ENCODE data around the gene OSBPL8. TPM values are rescaled to one million over a fixed set of nuclear protein-coding genes. Genes with fewer than 3 reads are reported as not detected.
"Not testable (repeated sequence)": the region's sequence is repeated elsewhere in the genome, so short reads cannot be mapped to it uniquely, and the experiment has no call there.

OSBPL8 gene
- total RNA-seq, 3 donors from 2014 or later = 77.6 to 89.1 (median 87.2) TPM

GRCh38 chr12:76387614-76388013, 172.0 kb downstream of the OSBPL8 start:
- Histone ChIP-seq H3K4me1 (no peaks in the 10 kb centered on the region), H3K27me3 (no peaks in the 10 kb centered on the region), H3K9me3 (no peaks in the 10 kb centered on the region), H3K4me3 (no peak overlapping the region), H3K27ac (no peak overlapping the region), H3K36me3 (no peaks in the 10 kb centered on the region)
- DNase-seq (ENCODE audit: low spot score in 2 of 2) = no peak
- intact Hi-C loops (cut with DNase I; ENCODE audit: low total_unique reads) = no loop called here
- TF ChIP-seq POLR2AphosphoS5 (IDR thresholded peaks at IDR 0.05) (no peak), CTCF (IDR thresholded peaks at IDR 0.05) (no peak)

- DNase-seq (ENCODE audit: low spot score in 2 of 2) = no peak
- intact Hi-C loops (cut with DNase I; ENCODE audit: low total_unique reads) = no loop called here
- H3K27ac ChIP-seq = no peak overlapping the region
- H3K9me3 ChIP-seq = no peaks in the 10 kb centered on the region
- no peaks in the 10 kb centered on the region for H3K36me3 ChIP-seq
- no peak overlapping the region for H3K4me3 ChIP-seq
- TF ChIP-seq POLR2AphosphoS5 (IDR thresholded peaks at IDR 0.05) (no peak), CTCF (IDR thresholded peaks at IDR 0.05) (no peak), POLR2A (IDR thresholded peaks at IDR 0.05) (no peak)
- H3K27me3 ChIP-seq = no peaks in the 10 kb centered on the region
- no peaks in the 10 kb centered on the region for H3K4me1 ChIP-seq
Observed at GRCh38 chr12:76384560-76384959, 175.0 kb downstream of the OSBPL8 start.

- H3K9me3 ChIP-seq = no peaks in the 10 kb centered on the region
- TF ChIP-seq POLR2A (IDR thresholded peaks at IDR 0.05) = no peak
- TF ChIP-seq CTCF (IDR thresholded peaks at IDR 0.05) = no peak
- no peak for TF ChIP-seq POLR2AphosphoS5 (IDR thresholded peaks at IDR 0.05)
- no peaks in the 10 kb centered on the region for H3K4me1 ChIP-seq
- no peak overlapping the region for H3K4me3 ChIP-seq
- H3K27ac ChIP-seq = no peak overlapping the region
- intact Hi-C loops (cut with DNase I; ENCODE audit: low total_unique reads) = no loop called here
- H3K36me3 ChIP-seq = no peaks in the 10 kb centered on the region
- DNase-seq (ENCODE audit: low spot score in 2 of 2) = no peak
- H3K27me3 ChIP-seq = no peaks in the 10 kb centered on the region
Observed at GRCh38 chr12:76383988-76384387, 175.6 kb downstream of the OSBPL8 start.

- H3K27me3 ChIP-seq = no peaks in the 10 kb centered on the region
- no peak overlapping the region for H3K4me3 ChIP-seq
Observed at GRCh38 chr12:76379261-76379660, 180.3 kb downstream of the OSBPL8 start.

GRCh38 chr12:76376876-76377275, 182.7 kb downstream of the OSBPL8 start:
- intact Hi-C loops (cut with DNase I; ENCODE audit: low total_unique reads); DNase-seq (ENCODE audit: low spot score in 2 of 2); H3K9me3 ChIP-seq; H3K4me1 ChIP-seq; H3K36me3 ChIP-seq; H3K4me3 ChIP-seq; H3K27me3 ChIP-seq; H3K27ac ChIP-seq: not testable (repeated sequence)

More at GRCh38 chr12:76379261-76379660, 180.3 kb downstream of the OSBPL8 start:
- Histone ChIP-seq H3K36me3 (no peaks in the 10 kb centered on the region), H3K4me1 (no peaks in the 10 kb centered on the region), H3K9me3 (no peaks in the 10 kb centered on the region), H3K27ac (no peak overlapping the region)
- intact Hi-C loops (cut with DNase I; ENCODE audit: low total_unique reads) = no loop called here
- DNase-seq (ENCODE audit: low spot score in 2 of 2) = no peak
- no peak for TF ChIP-seq CTCF (IDR thresholded peaks at IDR 0.05)
- no peak for TF ChIP-seq POLR2A (IDR thresholded peaks at IDR 0.05)
- no peak for TF ChIP-seq POLR2AphosphoS5 (IDR thresholded peaks at IDR 0.05)

GRCh38 chr12:76375939-76376338, 183.6 kb downstream of the OSBPL8 start:
- Histone ChIP-seq H3K4me1 (no peaks in the 10 kb centered on the region), H3K4me3 (no peak overlapping the region), H3K36me3 (no peaks in the 10 kb centered on the region), H3K27me3 (no peaks in the 10 kb centered on the region), H3K9me3 (no peaks in the 10 kb centered on the region), H3K27ac (no peak overlapping the region)
- no peak for TF ChIP-seq POLR2A (IDR thresholded peaks at IDR 0.05)
- no peak for TF ChIP-seq POLR2AphosphoS5 (IDR thresholded peaks at IDR 0.05)
- TF ChIP-seq CTCF (IDR thresholded peaks at IDR 0.05) = no peak
- DNase-seq (ENCODE audit: low spot score in 2 of 2) = no peak
- intact Hi-C loops (cut with DNase I; ENCODE audit: low total_unique reads) = no loop called here

Data from breast epithelium (tissue), 4 donors.